HEK293 (cell line): ENCODE results near the gene BCL7A.

Source experiments
- CTCF ChIA-PET: fragments of 350-600 bp; formaldehyde crosslinking; extraction: SDS; loops from one replicate; lab custom pipeline; 2021; ENCODE audit warnings: antibody characterized with exemption; lab: Yijun Ruan, JAX
- POLR2A ChIA-PET: fragments of 300-600 bp; formaldehyde crosslinking; extraction: SDS; loops from one replicate; lab custom pipeline; 2020; ENCODE audit warnings: antibody characterized with exemption, inconsistent platforms; lab: Yijun Ruan, JAX
- H3K27ac ChIP-seq: fragments of 200-500 bp; sonication (Bioruptor generic); 2 replicates; pipeline ENCODE4 v1.5.1; 2014; ENCODE audit warnings: low read depth, low read length, control low read depth, inconsistent platforms; ENCODE audit errors: extremely low read depth
- H3K36me3 ChIP-seq, 2 experiments: fragments of 200-500 bp in 1 of 2; sonication (Bioruptor generic) in 1 of 2; 1 replicate in 1 of 2; 2 replicates in 1 of 2; pipeline ENCODE4 v1.5.1; 2014 to 2017; ENCODE audit warnings: inconsistent platforms in 2 of 2, low read length in 2 of 2; ENCODE audit not compliant: control insufficient read depth in 2 of 2, insufficient read depth in 1 of 2
- H3K4me1 ChIP-seq: fragments of 200-500 bp; sonication (Bioruptor generic); 2 replicates; pipeline ENCODE4 v1.5.1; 2014; ENCODE audit warnings: mild to moderate bottlenecking, low read length, inconsistent platforms; ENCODE audit not compliant: control insufficient read depth, insufficient read depth
- H3K4me3 ChIP-seq: 2 replicates; pipeline ENCODE4 v1.5.1; 2011; ENCODE audit warnings: low read depth, mild to moderate bottlenecking, control low read depth, low read length, moderate library complexity
- H3K9me3 ChIP-seq: fragments of 200-500 bp; sonication (Bioruptor generic); 2 replicates; pipeline ENCODE4 v1.5.1; 2014; ENCODE audit warnings: low read depth, low read length, inconsistent platforms; ENCODE audit not compliant: control insufficient read depth, insufficient read depth
- BCL11B ChIP-seq: fragments of 450-650 bp; formaldehyde crosslinking; IDR thresholded peaks from 2 replicates; pipeline ENCODE4 v1.5.1; 2016; ENCODE audit warnings: low read depth, missing biosample characterization, missing genetic modification characterization
- FEZF1 ChIP-seq: fragments of 450-650 bp; formaldehyde crosslinking; IDR thresholded peaks from 2 replicates; pipeline ENCODE4 v1.5.1; 2016; ENCODE audit warnings: missing biosample characterization, missing genetic modification characterization
- GLI4 ChIP-seq: fragments of 450-650 bp; formaldehyde crosslinking; IDR thresholded peaks from 2 replicates; pipeline ENCODE4 v1.5.1; 2016; ENCODE audit warnings: missing biosample characterization, missing genetic modification characterization
- GLIS2 ChIP-seq: fragments of 450-650 bp; formaldehyde crosslinking; IDR thresholded peaks from 2 replicates; pipeline ENCODE4 v1.5.1; 2016; ENCODE audit warnings: missing biosample characterization, missing genetic modification characterization
- HIC1 ChIP-seq: fragments of 450-650 bp; formaldehyde crosslinking; IDR thresholded peaks from 2 replicates; pipeline ENCODE4 v1.5.1; 2016; ENCODE audit warnings: missing biosample characterization, missing genetic modification characterization
- OVOL3 ChIP-seq: fragments of 450-650 bp; formaldehyde crosslinking; IDR thresholded peaks from 2 replicates; pipeline ENCODE4 v1.5.1; 2016; ENCODE audit warnings: missing biosample characterization, missing genetic modification characterization
- PRDM1 ChIP-seq: fragments of 450-650 bp; formaldehyde crosslinking; IDR thresholded peaks from 2 replicates; pipeline ENCODE4; 2016; ENCODE audit warnings: missing biosample characterization, missing genetic modification characterization
- REPIN1 ChIP-seq: fragments of 450-650 bp; formaldehyde crosslinking; IDR thresholded peaks from 2 replicates; pipeline ENCODE4 v1.5.1; 2017; ENCODE audit warnings: missing biosample characterization, missing genetic modification characterization, low read depth
- YY1 ChIP-seq: fragments of 450-650 bp; formaldehyde crosslinking; IDR thresholded peaks from 2 replicates; pipeline ENCODE4 v1.5.1; 2018; ENCODE audit warnings: missing biosample characterization, missing genetic modification characterization
- ZEB2 ChIP-seq: fragments of 450-650 bp; formaldehyde crosslinking; IDR thresholded peaks from 2 replicates; pipeline ENCODE4 v1.5.1; 2016; ENCODE audit warnings: missing biosample characterization, missing genetic modification characterization
- ZNF112 ChIP-seq: fragments of 450-650 bp; formaldehyde crosslinking; IDR thresholded peaks from 2 replicates; pipeline ENCODE4 v1.5.0; 2017; ENCODE audit warnings: missing biosample characterization, missing genetic modification characterization
- ZNF114 ChIP-seq: fragments of 450-650 bp; formaldehyde crosslinking; IDR thresholded peaks from 2 replicates; pipeline ENCODE4 v1.5.0; 2017; ENCODE audit warnings: missing biosample characterization, missing genetic modification characterization
- ZNF132 ChIP-seq: fragments of 450-650 bp; formaldehyde crosslinking; IDR thresholded peaks from 2 replicates; pipeline ENCODE4 v1.5.1; 2017; ENCODE audit warnings: missing biosample characterization, missing genetic modification characterization, borderline replicate concordance
- ZNF140 ChIP-seq: fragments of 450-650 bp; formaldehyde crosslinking; IDR thresholded peaks from 2 replicates; pipeline ENCODE4 v1.5.1; 2016; ENCODE audit warnings: missing biosample characterization, missing genetic modification characterization
- ZNF155 ChIP-seq: fragments of 450-650 bp; formaldehyde crosslinking; IDR thresholded peaks from 2 replicates; pipeline ENCODE4 v1.5.1; 2016; ENCODE audit warnings: missing biosample characterization, missing genetic modification characterization
- ZNF18 ChIP-seq: fragments of 450-650 bp; formaldehyde crosslinking; IDR thresholded peaks from 2 replicates; pipeline ENCODE4 v1.5.1; 2016; ENCODE audit warnings: missing biosample characterization, missing genetic modification characterization
- ZNF2 ChIP-seq: fragments of 450-650 bp; formaldehyde crosslinking; IDR thresholded peaks from 2 replicates; pipeline ENCODE4 v1.5.1; 2016; ENCODE audit warnings: missing biosample characterization, missing genetic modification characterization
- ZNF23 ChIP-seq: fragments of 450-650 bp; formaldehyde crosslinking; IDR thresholded peaks from 2 replicates; pipeline ENCODE4 v1.5.1; 2016; ENCODE audit warnings: missing biosample characterization, missing genetic modification characterization, borderline replicate concordance
- ZNF266 ChIP-seq: fragments of 450-650 bp; formaldehyde crosslinking; IDR thresholded peaks from 2 replicates; pipeline ENCODE4 v1.5.1; 2016; ENCODE audit warnings: missing biosample characterization, missing genetic modification characterization, low read depth
- ZNF280C ChIP-seq: fragments of 450-650 bp; formaldehyde crosslinking; IDR thresholded peaks from 2 replicates; pipeline ENCODE4 v1.5.1; 2016; ENCODE audit warnings: missing biosample characterization, missing genetic modification characterization
- ZNF280D ChIP-seq: fragments of 450-650 bp; formaldehyde crosslinking; IDR thresholded peaks from 2 replicates; pipeline ENCODE4 v1.5.1; 2016; ENCODE audit warnings: missing biosample characterization, missing genetic modification characterization
- ZNF341 ChIP-seq: fragments of 450-650 bp; formaldehyde crosslinking; IDR thresholded peaks from 2 replicates; pipeline ENCODE4; 2016; ENCODE audit warnings: low read depth, missing biosample characterization, missing genetic modification characterization
- ZNF366 ChIP-seq: fragments of 450-650 bp; formaldehyde crosslinking; conservative IDR thresholded peaks from 2 replicates; pipeline ENCODE4 v1.5.1; 2016; ENCODE audit warnings: missing biosample characterization, missing genetic modification characterization
- ZNF488 ChIP-seq: fragments of 450-650 bp; formaldehyde crosslinking; IDR thresholded peaks from 2 replicates; pipeline ENCODE4 v1.5.1; 2016; ENCODE audit warnings: missing biosample characterization, missing genetic modification characterization
- ZNF501 ChIP-seq: fragments of 450-650 bp; formaldehyde crosslinking; IDR thresholded peaks from 2 replicates; pipeline ENCODE4 v1.5.1; 2016; ENCODE audit warnings: missing biosample characterization, missing genetic modification characterization
- ZNF621 ChIP-seq: fragments of 450-650 bp; formaldehyde crosslinking; IDR thresholded peaks from 2 replicates; pipeline ENCODE4 v1.5.1; 2017; ENCODE audit warnings: missing biosample characterization, missing genetic modification characterization
- ZNF624 ChIP-seq: fragments of 450-650 bp; formaldehyde crosslinking; IDR thresholded peaks from 2 replicates; pipeline ENCODE4 v1.5.1; 2017; ENCODE audit warnings: missing biosample characterization, missing genetic modification characterization
- ZNF707 ChIP-seq: fragments of 450-650 bp; formaldehyde crosslinking; IDR thresholded peaks from 2 replicates; pipeline ENCODE4 v1.5.1; 2016; ENCODE audit warnings: missing biosample characterization, missing genetic modification characterization
- ZNF791 ChIP-seq: fragments of 450-650 bp; formaldehyde crosslinking; IDR thresholded peaks from 2 replicates; pipeline ENCODE4 v1.5.1; 2016; ENCODE audit warnings: missing biosample characterization, missing genetic modification characterization
- ZXDB ChIP-seq: fragments of 450-650 bp; formaldehyde crosslinking; IDR thresholded peaks from 2 replicates; pipeline ENCODE4 v1.5.1; 2016; ENCODE audit warnings: missing biosample characterization, missing genetic modification characterization

The BCL7A gene

GRCh38 chr12:122079033-122079531 lies 57.4 kb downstream of the BCL7A start:
- POLR2A ChIA-PET: interaction anchor here (1.0 to 2.3 kb wide), 7 partner anchors 10 to 422 kb away, joined by 3 to 32 read pairs (median 7); partner anchors contain the start of genes B3GNT4, DIABLO and ZCCHC8
- CTCF ChIA-PET: interaction anchor here (0.9 to 2.5 kb wide), 3 partner anchors 8 to 25 kb away, joined by 3 to 11 read pairs (median 4); no protein-coding TSS in a partner anchor
- TF ChIP-seq ZNF366 (tag by site-specific recombination) (no peak), ZNF791 (tag by site-specific recombination) (no peak), ZNF280D (tag by site-specific recombination) (no peak), HIC1 (no peak), ZNF266 (tag by site-specific recombination) (no peak), ZNF707 (tag by site-specific recombination) (no peak), ZNF624 (no peak), ZNF280C (tag by site-specific recombination) (no peak), ZNF155 (tag by site-specific recombination) (no peak), ZNF621 (tag by site-specific recombination) (no peak), YY1 (no peak), FEZF1 (no peak), ZEB2 (tag by site-specific recombination) (no peak), ZNF2 (0 out of 2 replicates have a peak, but pooled peaks have one; percentile 28), ZNF488 (tag by site-specific recombination) (no peak), ZXDB (tag by site-specific recombination) (peak; percentile 42; the same call in 1 of the 2 replicates), GLI4 (tag by site-specific recombination) (no peak), BCL11B (tag by site-specific recombination) (no peak; the same call in 1 of the 2 replicates), ZNF18 (tag by site-specific recombination) (no peak), ZNF341 (tag by site-specific recombination) (no peak), ZNF501 (tag by site-specific recombination) (no peak), REPIN1 (tag by site-specific recombination) (no peak), PRDM1 (tag by site-specific recombination) (no peak), ZNF140 (tag by site-specific recombination) (no peak), ZNF114 (tag by site-specific recombination) (no peak), ZNF132 (tag by site-specific recombination) (no peak), OVOL3 (tag by site-specific recombination) (no peak), ZNF23 (tag by site-specific recombination) (no peak), GLIS2 (tag by site-specific recombination) (0 out of 2 replicates have a peak, but pooled peaks have one; percentile 34), ZNF112 (tag by site-specific recombination) (no peak)

More at GRCh38 chr12:122079033-122079531, 57.4 kb downstream of the BCL7A start:
- peaks cover 16% of the 10 kb centered on the region for H3K4me1 ChIP-seq
- H3K27ac ChIP-seq: peak overlapping the region; percentile 85; the same call in 1 of the 2 replicates
- no peaks in the 10 kb centered on the region for H3K9me3 ChIP-seq
- H3K36me3 ChIP-seq: peaks cover 0 to 9% of the 10 kb centered on the region in 2 experiments; a peak in 2 of 3 replicates
- peak overlapping the region; percentile 74 for H3K4me3 ChIP-seq
